IMR-90 (cell line): ENCODE measurements around the gene NQO2. TPM values are rescaled to one million over a fixed set of nuclear protein-coding genes. Genes with fewer than 3 reads are reported as not detected.

ENCODE experiments used
- ATAC-seq: fragments of 200-7000 bp; cut with Tn5 transposase; 2 replicates; pipeline ENCODE4 v1.9.1; 2020; ENCODE audit warnings: low read depth, mild to moderate bottlenecking, moderate library complexity
- BruUV-seq: library from RNA; stranded (reverse); fragments of 400-500 nt; replicated peaks from 2 replicates; lab custom pipeline; 2021; lab: Mats Ljungman, UMichigan
- CTCF ChIA-PET: fragments of 300-600 bp; formaldehyde crosslinking; extraction: SDS; loops from one replicate; lab custom pipeline; 2021; ENCODE audit warnings: antibody characterized with exemption; lab: Yijun Ruan, JAX
- POLR2A ChIA-PET: fragments of 300-600 bp; sonication (Branson Sonifier 250); formaldehyde crosslinking; loops from one replicate; lab custom pipeline; 2022; ENCODE audit warnings: antibody characterized with exemption; ENCODE audit not compliant: unreplicated experiment; lab: Charles Lee
- DNase-seq: peaks from one replicate; pipeline ENCODE4 v3.0.0; 2013
- H2AFZ ChIP-seq: replicated peaks from 2 replicates; pipeline ENCODE3; 2013; ENCODE audit warnings: low read length, mild to moderate bottlenecking; ENCODE audit not compliant: poor library complexity
- H2AK5ac ChIP-seq: 2 replicates; pipeline ENCODE4 v1.6.1; 2013; ENCODE audit warnings: low read depth, low read length, inconsistent platforms
- H2AK9ac ChIP-seq: replicated peaks from 2 replicates; pipeline ENCODE3; 2013; ENCODE audit warnings: mild to moderate bottlenecking, low read depth, low read length, moderate library complexity; ENCODE audit not compliant: poor library complexity
- H2BK120ac ChIP-seq: 2 replicates; pipeline ENCODE4 v1.6.1; 2013; ENCODE audit warnings: low read depth, low read length, inconsistent platforms
- H2BK15ac ChIP-seq: 3 replicates; pipeline ENCODE4 v1.6.1; 2013; ENCODE audit warnings: low read depth, low read length, inconsistent platforms
- H2BK20ac ChIP-seq: 2 replicates; pipeline ENCODE4 v1.6.1; 2013; ENCODE audit warnings: low read depth, mild to moderate bottlenecking, inconsistent platforms, low read length, moderate library complexity
- H2BK5ac ChIP-seq: 2 replicates; pipeline ENCODE4 v1.6.1; 2013; ENCODE audit warnings: mild to moderate bottlenecking, low read depth, low read length, inconsistent platforms; ENCODE audit not compliant: poor library complexity, severe bottlenecking
- H3K14ac ChIP-seq: replicated peaks from 2 replicates; pipeline ENCODE4 v1.6.1; 2013; ENCODE audit warnings: low read depth, low read length, inconsistent platforms
- H3K18ac ChIP-seq: 2 replicates; pipeline ENCODE4 v1.6.1; 2013; ENCODE audit warnings: low read depth, low read length, control low read depth
- H3K23ac ChIP-seq: 2 replicates; pipeline ENCODE4 v1.6.1; 2013; ENCODE audit warnings: low read depth, low read length, inconsistent platforms
- H3K27ac ChIP-seq: 2 replicates; pipeline ENCODE4 v1.5.1; 2013; ENCODE audit warnings: mild to moderate bottlenecking, control low read depth, low read length; ENCODE audit not compliant: insufficient read depth
- H3K27me3 ChIP-seq: 2 replicates; pipeline ENCODE4 v1.6.1; 2013; ENCODE audit warnings: low read length; ENCODE audit not compliant: control insufficient read depth, insufficient read depth
- H3K36me3 ChIP-seq: 2 replicates; pipeline ENCODE4 v1.6.1; 2013; ENCODE audit warnings: low read length, mixed read lengths; ENCODE audit not compliant: control insufficient read depth, insufficient read depth
- H3K4ac ChIP-seq: 2 replicates; pipeline ENCODE4 v1.6.1; 2013; ENCODE audit warnings: low read depth, low read length, inconsistent platforms
- H3K4me1 ChIP-seq: 2 replicates; pipeline ENCODE4 v1.6.1; 2013; ENCODE audit warnings: low read length, mixed read lengths; ENCODE audit not compliant: control insufficient read depth, insufficient read depth
- H3K4me2 ChIP-seq: 2 replicates; pipeline ENCODE4 v1.6.1; 2013; ENCODE audit warnings: low read depth, mild to moderate bottlenecking, control low read depth, low read length, moderate library complexity
- H3K4me3 ChIP-seq: 2 replicates; pipeline ENCODE4 v1.5.1; 2013; ENCODE audit warnings: low read depth, mild to moderate bottlenecking, control low read depth, low read length, moderate library complexity; ENCODE audit not compliant: insufficient read depth
- H3K56ac ChIP-seq: 2 replicates; pipeline ENCODE4 v1.6.1; 2013; ENCODE audit warnings: low read length, inconsistent platforms; ENCODE audit not compliant: insufficient read depth; ENCODE audit errors: extremely low read depth
- H3K79me1 ChIP-seq, 2 experiments: 2 replicates each; pipeline ENCODE4 v1.6.1; 2013; ENCODE audit warnings: low read length in 2 of 2, inconsistent platforms in 1 of 2, low read depth in 1 of 2
- H3K9ac ChIP-seq: 2 replicates; pipeline ENCODE4 v1.6.1; 2013; ENCODE audit warnings: low read depth, low read length, control low read depth
- H3K9me1 ChIP-seq: 2 replicates; pipeline ENCODE4 v1.6.1; 2013; ENCODE audit warnings: low read length, inconsistent platforms; ENCODE audit not compliant: insufficient read depth
- H3K9me3 ChIP-seq: 2 replicates; pipeline ENCODE4 v1.6.1; 2013; ENCODE audit warnings: low read length; ENCODE audit not compliant: control insufficient read depth, insufficient read depth
- H4K20me1 ChIP-seq: 2 replicates; pipeline ENCODE4 v1.6.1; 2013; ENCODE audit warnings: low read length, inconsistent platforms; ENCODE audit not compliant: insufficient read depth
- H4K5ac ChIP-seq: 2 replicates; pipeline ENCODE4 v1.6.1; 2013; ENCODE audit warnings: mild to moderate bottlenecking, low read depth, low read length, control low read depth
- H4K8ac ChIP-seq, 2 experiments: 2 replicates each; pipeline ENCODE4 v1.6.1; 2013; ENCODE audit warnings: low read depth in 2 of 2, low read length in 2 of 2, control low read depth in 1 of 2, inconsistent platforms in 1 of 2
- H4K91ac ChIP-seq: 2 replicates; pipeline ENCODE4 v1.6.1; 2013; ENCODE audit warnings: low read depth, low read length, inconsistent platforms; ENCODE audit not compliant: insufficient read depth
- BHLHE40 ChIP-seq: fragments of 150-350 bp; IDR thresholded peaks from 2 replicates; pipeline ENCODE4 v1.6.1; 2016; ENCODE audit warnings: mild to moderate bottlenecking, low read depth, low read length
- CEBPB ChIP-seq: IDR thresholded peaks from 2 replicates; pipeline ENCODE4 v1.6.1; 2012; ENCODE audit warnings: low read depth, low read length, improper control_type of control experiment
- CHD1 ChIP-seq: IDR thresholded peaks from 2 replicates; pipeline ENCODE4 v1.6.1; 2012; ENCODE audit warnings: low read depth, low read length, improper control_type of control experiment
- CTCF ChIP-seq: conservative IDR thresholded peaks from 2 replicates; pipeline ENCODE4 v1.5.1; 2012; ENCODE audit warnings: mild to moderate bottlenecking, low read depth, low read length, improper control_type of control experiment
- ELK1 ChIP-seq: fragments of 150-350 bp; IDR thresholded peaks from 2 replicates; pipeline ENCODE4 v1.6.1; 2016; ENCODE audit warnings: low read depth, mild to moderate bottlenecking, low read length, moderate library complexity, borderline replicate concordance
- FOS ChIP-seq: fragments of 150-350 bp; IDR thresholded peaks from 2 replicates; pipeline ENCODE4 v1.6.1; 2016; ENCODE audit warnings: low read depth, low read length
- MAFK ChIP-seq: IDR thresholded peaks from 2 replicates; pipeline ENCODE4 v1.6.1; 2012; ENCODE audit warnings: low read depth, low read length, improper control_type of control experiment
- MAZ ChIP-seq: IDR thresholded peaks from 2 replicates; pipeline ENCODE4 v1.6.1; 2012; ENCODE audit warnings: low read depth, mild to moderate bottlenecking, low read length, improper control_type of control experiment, moderate library complexity, borderline replicate concordance
- MXI1 ChIP-seq: IDR thresholded peaks from 2 replicates; pipeline ENCODE4 v1.6.1; 2012; ENCODE audit warnings: low read depth, mild to moderate bottlenecking, low read length, moderate library complexity, borderline replicate concordance
- RAD21 ChIP-seq: IDR thresholded peaks from 2 replicates; pipeline ENCODE4 v1.6.1; 2012; ENCODE audit warnings: low read length, improper control_type of control experiment
- RCOR1 ChIP-seq: IDR thresholded peaks from 2 replicates; pipeline ENCODE4 v1.6.1; 2012; ENCODE audit warnings: mild to moderate bottlenecking, low read length, improper control_type of control experiment; ENCODE audit not compliant: insufficient replicate concordance
- WGBS, 2 experiments: methylation state at CpG; one replicate each; pipeline versions ENCODE4 v1.1.5 to v1.1.7; 2013; ENCODE audit warnings: missing lambda C conversion rate in 2 of 2; ENCODE audit not compliant: insufficient read length in 1 of 2; ENCODE audit errors: extremely low coverage in 2 of 2; 5-methylcytosine and 5-hydroxymethylcytosine counted together
- dilution Hi-C: fragments of 300-500 bp; cut with HindIII; formaldehyde crosslinking; loops from one replicate; pipeline ENCODE4 v1.14.3; 2018; ENCODE audit warnings: low sequenced_read_pairs; ENCODE audit not compliant: unreplicated experiment
- in situ Hi-C: fragments of 300-500 bp; cut with MboI; formaldehyde crosslinking; loops from 3 replicates; pipeline ENCODE4 v1.14.3; 2019; ENCODE audit warnings: low sequenced_read_pairs, inconsistent platforms, mixed read lengths
- intact Hi-C: fragments of 100-400 bp; cut with micrococcal nuclease; formaldehyde crosslinking; loops from 2 replicates; pipeline ENCODE4 v1.10.0; 2022
- polyA plus RNA-seq, 3 experiments: library from polyadenylated mRNA; depleted of rRNA; stranded (reverse); fragments of >200 nt; gene quantifications; 2 replicates each; pipeline ENCODE4 v1.2.3, GENCODE V29; 2012; ENCODE audit warnings: low replicate concordance in 1 of 3
- total RNA-seq: library from RNA; depleted of rRNA; stranded (reverse); fragments of >200 nt; gene quantifications from 2 replicates; pipeline ENCODE4 v1.2.3, GENCODE V29; 2012

NQO2 gene
- total and polyA plus RNA-seq, 2 of the 4 experiments (the other 2 are of a cell fraction), result 42.5 to 72.1 TPM

GRCh38 chr6:3007571-3007970 is 7.9 kb downstream of the NQO2 start:
- ATAC-seq, result no peak
- Histone ChIP-seq H2BK15ac (no peak overlapping the region), H4K20me1 (no peaks in the 10 kb centered on the region), H2AFZ (no peak overlapping the region), H3K4me2 (no peak overlapping the region), H2BK120ac (no peak overlapping the region), H3K18ac (no peak overlapping the region), H2AK9ac (no peak overlapping the region), H3K4ac (no peak overlapping the region), H2BK20ac (no peak overlapping the region), H3K4me1 (0 out of 2 replicates have a peak, but pooled peaks cover 2% of the 10 kb centered on the region), H2AK5ac (no peak overlapping the region), H3K27ac (no peak overlapping the region), H3K9me1 (peaks cover 2% of the 10 kb centered on the region; the same call in 1 of the 2 replicates), H3K79me1 (0 out of 4 replicates have a peak, but pooled peaks cover 3 to 4% of the 10 kb centered on the region in 2 experiments), H3K27me3 (no peaks in the 10 kb centered on the region), H3K9ac (no peak overlapping the region), H2BK5ac (no peak overlapping the region), H3K23ac (no peak overlapping the region), H4K8ac (no peak overlapping the region), H4K91ac (no peak overlapping the region), H3K9me3 (peaks cover 5% of the 10 kb centered on the region), H3K56ac (no peak overlapping the region), H3K14ac (no peak overlapping the region), H3K4me3 (no peak overlapping the region), H3K36me3 (peaks cover 32% of the 10 kb centered on the region), H4K5ac (no peak overlapping the region)
- no CpG with 5 or more reads among the region's 3 CpGs for WGBS, 2 experiments
- BruUV-seq, result no TSS peak
- POLR2A ChIA-PET, result no interaction called here
- dilution Hi-C loops (no loop called here), in situ Hi-C loops (no loop called here), intact Hi-C loops (no loop called here)
- no peak for DNase-seq
- CTCF ChIA-PET, result no interaction called here
- TF ChIP-seq FOS, result no peak
- TF ChIP-seq CEBPB, result no peak
- no peak for TF ChIP-seq CTCF
- TF ChIP-seq MAZ, result no peak
- no peak for TF ChIP-seq MAFK
- TF ChIP-seq CHD1, result no peak
- no peak for TF ChIP-seq BHLHE40
- no peak for TF ChIP-seq ELK1
- TF ChIP-seq MXI1, result no peak
- TF ChIP-seq RAD21, result no peak
- no peak for TF ChIP-seq RCOR1
